ENCODE data around the gene AKAP13. TPM values are rescaled to one million over a fixed set of nuclear protein-coding genes. Genes with fewer than 3 reads are reported as not detected.

Gene AKAP13
- total and polyA plus RNA-seq, 2 of the 13 experiments (the other 11 are each of a cell fraction or from before 2014, with no cell fraction given), result 6.7 to 27.1 TPM

GRCh38 chr15:85421116-85421925 is 40.9 kb downstream of the AKAP13 start:
- DNase-seq (ENCODE audit: low spot score) (no peak), ATAC-seq (no peak), FAIRE-seq (no peak)
- no peak overlapping the region for H3K4me3 ChIP-seq (replicated peaks in 1 of 3; ENCODE audit: insufficient read depth in 1 of 3, low read depth in 2 of 3, low read length in 3 of 3)
- H2AFZ ChIP-seq (ENCODE audit: low read length), result no peak overlapping the region
- H4K20me1 ChIP-seq (ENCODE audit: insufficient read depth, low read length), result peaks cover 3% of the 10 kb centered on the region; the same call in 1 of the 2 replicates
- no peaks in the 10 kb centered on the region for H3K27me3 ChIP-seq (ENCODE audit: control insufficient read depth in 1 of 2, insufficient read depth in 2 of 2, low read length in 2 of 2)
- CTCF ChIA-PET (ENCODE audit: low intra/inter-chr PET ratio, low total read pairs), result no interaction called here
- no peak for TF ChIP-seq TFDP1 (CRISPR knock-in tag; IDR thresholded peaks at IDR 0.05; ENCODE audit: borderline replicate concordance)
- no peak for TF ChIP-seq ZFY (CRISPR knock-in tag; IDR thresholded peaks at IDR 0.05)
- no peak for TF ChIP-seq ZNF10 (CRISPR knock-in tag; IDR thresholded peaks at IDR 0.05; ENCODE audit: borderline replicate concordance, low read depth)
- TF ChIP-seq GTF3A (CRISPR knock-in tag; conservative IDR thresholded peaks at IDR 0.05), result no peak
- no peak for TF ChIP-seq ZNF333 (CRISPR knock-in tag; IDR thresholded peaks at IDR 0.05; ENCODE audit: borderline replicate concordance)
- TF ChIP-seq ZBTB8A (CRISPR knock-in tag; IDR thresholded peaks at IDR 0.05; ENCODE audit: borderline replicate concordance, low read depth), result no peak
- no peaks in the 10 kb centered on the region for H3K36me3 ChIP-seq (replicated peaks in 1 of 2; ENCODE audit: control insufficient read depth in 1 of 2, insufficient read depth in 2 of 2, low read length in 2 of 2)
- POLR2A ChIA-PET, result no interaction called here
- in situ Hi-C loops (cut with HindIII; ENCODE audit: extremely low pct_ligation_motif_present, low pct_unique_long_range_greater_than_20kb), result no loop called here
- H3K27ac ChIP-seq (ENCODE audit: extremely low read length, insufficient read depth, low read length), result no peak overlapping the region
- no peaks in the 10 kb centered on the region for H3K9me3 ChIP-seq (ENCODE audit: low read length)
- H3K9ac ChIP-seq (ENCODE audit: insufficient read depth, low read depth, low read length), result no peak overlapping the region
- BruUV-seq (replicated peaks), result no TSS peak
- H3K4me1 ChIP-seq (ENCODE audit: insufficient read depth, low read length), result peaks cover 15% of the 10 kb centered on the region
- 93% methylated on average over 10 of the region's 10 CpGs for WGBS (ENCODE audit: low lambda C conversion rate)
- H3K4me2 ChIP-seq (ENCODE audit: low read depth, low read length), result no peak overlapping the region
- intact Hi-C loops (cut with micrococcal nuclease; ENCODE audit: unreplicated experiment), result no loop called here
- peaks cover 60% of the 10 kb centered on the region for H3K79me2 ChIP-seq (ENCODE audit: insufficient read depth, low read length)

DNA sequence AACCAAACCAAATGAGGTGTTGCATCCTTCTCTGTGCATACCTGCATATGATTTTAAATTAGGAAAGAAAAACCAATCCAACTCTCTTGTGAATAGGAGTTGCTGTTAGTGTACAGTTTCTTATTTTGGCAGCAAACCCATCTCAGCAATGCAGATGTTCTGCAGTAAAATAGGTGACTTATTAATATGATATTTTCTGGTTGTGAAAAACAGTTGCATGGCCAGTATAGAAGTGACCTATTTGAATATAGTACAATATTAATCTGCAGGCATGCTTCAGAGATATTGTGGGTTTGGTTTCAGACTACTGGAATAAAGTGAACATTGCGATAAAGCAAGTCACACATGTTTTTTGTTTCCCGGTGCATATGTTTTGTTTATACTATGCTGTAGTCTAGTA is 42.2 kb downstream of the AKAP13 start:
- Histone ChIP-seq H3K9ac (ENCODE audit: insufficient read depth, low read depth, low read length) (no peak overlapping the region), H3K4me3 (replicated peaks in 1 of 3; ENCODE audit: insufficient read depth in 1 of 3, low read depth in 2 of 3, low read length in 3 of 3) (no peak overlapping the region), H3K79me2 (ENCODE audit: insufficient read depth, low read length) (peaks cover 47% of the 10 kb centered on the region), H3K27me3 (ENCODE audit: control insufficient read depth in 1 of 2, insufficient read depth in 2 of 2, low read length in 2 of 2) (no peaks in the 10 kb centered on the region), H3K9me3 (ENCODE audit: low read length) (no peaks in the 10 kb centered on the region), H3K27ac (ENCODE audit: extremely low read length, insufficient read depth, low read length) (no peak overlapping the region), H2AFZ (ENCODE audit: low read length) (no peak overlapping the region), H3K4me1 (ENCODE audit: insufficient read depth, low read length) (peaks cover 15% of the 10 kb centered on the region), H4K20me1 (ENCODE audit: insufficient read depth, low read length) (peaks cover 3% of the 10 kb centered on the region; the same call in 1 of the 2 replicates), H3K36me3 (replicated peaks in 1 of 2; ENCODE audit: control insufficient read depth in 1 of 2, insufficient read depth in 2 of 2, low read length in 2 of 2) (no peaks in the 10 kb centered on the region), H3K4me2 (ENCODE audit: low read depth, low read length) (no peak overlapping the region)
- no TSS peak for BruUV-seq (replicated peaks)
- ATAC-seq (no peak), DNase-seq (ENCODE audit: low spot score) (no peak), FAIRE-seq (peak; percentile 21)
- ChIA-PET POLR2A (no interaction called here), CTCF (ENCODE audit: low intra/inter-chr PET ratio, low total read pairs) (no interaction called here)
- 100% methylated on average over 2 of the region's 2 CpGs for WGBS (ENCODE audit: low lambda C conversion rate)
- intact Hi-C loops (cut with micrococcal nuclease; ENCODE audit: unreplicated experiment), result no loop called here
- in situ Hi-C loops (cut with HindIII; ENCODE audit: extremely low pct_ligation_motif_present, low pct_unique_long_range_greater_than_20kb), result no loop called here
- TF ChIP-seq, protein P1, sequence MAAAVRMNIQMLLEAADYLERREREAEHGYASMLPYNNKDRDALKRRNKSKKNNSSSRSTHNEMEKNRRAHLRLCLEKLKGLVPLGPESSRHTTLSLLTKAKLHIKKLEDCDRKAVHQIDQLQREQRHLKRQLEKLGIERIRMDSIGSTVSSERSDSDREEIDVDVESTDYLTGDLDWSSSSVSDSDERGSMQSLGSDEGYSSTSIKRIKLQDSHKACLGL (CRISPR knock-in tag; IDR thresholded peaks at IDR 0.05), result no peak
- TF ChIP-seq TSC22D2 (CRISPR knock-in tag; IDR thresholded peaks at IDR 0.05; ENCODE audit: borderline replicate concordance) (no peak), SOX5 (CRISPR knock-in tag; IDR thresholded peaks at IDR 0.05; ENCODE audit: borderline replicate concordance) (no peak), ZNF891 (CRISPR knock-in tag; IDR thresholded peaks at IDR 0.05) (no peak), ZNF329 (CRISPR knock-in tag; IDR thresholded peaks at IDR 0.05; ENCODE audit: low read depth) (no peak), ATF6 (CRISPR knock-in tag; conservative IDR thresholded peaks at IDR 0.05) (no peak), STAG1 (CRISPR knock-in tag; IDR thresholded peaks at IDR 0.05) (no peak)
